ENCODE data around the gene ELMO3.
A peak's percentile ranks its signal among the peaks of the same experiment; 100 is the strongest.

Gene ELMO3

GRCh38 chr16:67183627-67184452 is 15.1 kb upstream of the ELMO3 start, which contains the start of gene MATCAP1:
MATCAP1 (minus strand) TSS chr16:67183963; CDS start chr16:67180610, 3,353 bp downstream.
- Histone ChIP-seq H3K9me3 (ENCODE audit: control insufficient read depth, low read length) (no peaks in the 10 kb centered on the region), H3K4me3 (ENCODE audit: insufficient read depth, low read depth, low read length) (peak within 1 kb of the TSS; percentile 83), H3K4me1 (ENCODE audit: control insufficient read depth, insufficient read depth, low read length) (peaks cover 15% of the 10 kb centered on the region), H3K36me3 (ENCODE audit: control insufficient read depth, insufficient read depth, low read length) (no peaks in the 10 kb centered on the region), H3K27me3 (ENCODE audit: control insufficient read depth, insufficient read depth, low read length, poor library complexity, severe bottlenecking) (peaks cover 35% of the 10 kb centered on the region), H3K27ac (ENCODE audit: insufficient read depth, low read depth, low read length, poor library complexity, severe bottlenecking) (peak within 1 kb of the TSS; percentile 96)
- WGBS, 2 experiments = 0 to 1% methylated on average over 77 of the region's 77 CpGs

GRCh38 chr16:67184453-67184994 is 14.4 kb upstream of the ELMO3 start:
- Histone ChIP-seq H3K9me3 (ENCODE audit: control insufficient read depth, low read length) (no peaks in the 10 kb centered on the region), H3K36me3 (ENCODE audit: control insufficient read depth, insufficient read depth, low read length) (no peaks in the 10 kb centered on the region), H3K4me1 (ENCODE audit: control insufficient read depth, insufficient read depth, low read length) (peaks cover 15% of the 10 kb centered on the region), H3K27ac (ENCODE audit: insufficient read depth, low read depth, low read length, poor library complexity, severe bottlenecking) (no peak overlapping the region), H3K4me3 (ENCODE audit: insufficient read depth, low read depth, low read length) (peak overlapping the region; percentile 83), H3K27me3 (ENCODE audit: control insufficient read depth, insufficient read depth, low read length, poor library complexity, severe bottlenecking) (peaks cover 29% of the 10 kb centered on the region)
- 12 to 14% methylated on average over 59 of the region's 59 CpGs for WGBS, 2 experiments

- Histone ChIP-seq H3K4me3 (ENCODE audit: insufficient read depth, low read depth, low read length) (peak overlapping the region; percentile 83), H3K9me3 (ENCODE audit: control insufficient read depth, low read length) (no peaks in the 10 kb centered on the region), H3K4me1 (ENCODE audit: control insufficient read depth, insufficient read depth, low read length) (peaks cover 15% of the 10 kb centered on the region), H3K27me3 (ENCODE audit: control insufficient read depth, insufficient read depth, low read length, poor library complexity, severe bottlenecking) (peaks cover 28% of the 10 kb centered on the region), H3K27ac (ENCODE audit: insufficient read depth, low read depth, low read length, poor library complexity, severe bottlenecking) (no peak overlapping the region), H3K36me3 (ENCODE audit: control insufficient read depth, insufficient read depth, low read length) (no peaks in the 10 kb centered on the region)
- WGBS, 2 experiments = 21 to 24% methylated on average over 43 of the region's 43 CpGs
Measured at GRCh38 chr16:67184995-67185650, 13.8 kb upstream of the ELMO3 start.

GRCh38 chr16:67185651-67186134 is 13.2 kb upstream of the ELMO3 start:
- 16 to 18% methylated on average over 12 of the region's 12 CpGs for WGBS, 2 experiments
- peaks cover 28% of the 10 kb centered on the region for H3K27me3 ChIP-seq (ENCODE audit: control insufficient read depth, insufficient read depth, low read length, poor library complexity, severe bottlenecking)
- no peak overlapping the region for H3K27ac ChIP-seq (ENCODE audit: insufficient read depth, low read depth, low read length, poor library complexity, severe bottlenecking)

GRCh38 chr16:67186550-67186950 is 12.4 kb upstream of the ELMO3 start:
- Histone ChIP-seq H3K4me3 (ENCODE audit: insufficient read depth, low read depth, low read length) (no peak overlapping the region), H3K9me3 (ENCODE audit: control insufficient read depth, low read length) (no peaks in the 10 kb centered on the region), H3K36me3 (ENCODE audit: control insufficient read depth, insufficient read depth, low read length) (no peaks in the 10 kb centered on the region), H3K27me3 (ENCODE audit: control insufficient read depth, insufficient read depth, low read length, poor library complexity, severe bottlenecking) (peaks cover 28% of the 10 kb centered on the region), H3K4me1 (ENCODE audit: control insufficient read depth, insufficient read depth, low read length) (peaks cover 15% of the 10 kb centered on the region), H3K27ac (ENCODE audit: insufficient read depth, low read depth, low read length, poor library complexity, severe bottlenecking) (no peak overlapping the region)
- 57 to 61% methylated on average over 5 of the region's 5 CpGs for WGBS, 2 experiments

More at GRCh38 chr16:67185651-67186134, 13.2 kb upstream of the ELMO3 start:
- Histone ChIP-seq H3K4me3 (ENCODE audit: insufficient read depth, low read depth, low read length) (no peak overlapping the region), H3K4me1 (ENCODE audit: control insufficient read depth, insufficient read depth, low read length) (peaks cover 15% of the 10 kb centered on the region), H3K9me3 (ENCODE audit: control insufficient read depth, low read length) (no peaks in the 10 kb centered on the region), H3K36me3 (ENCODE audit: control insufficient read depth, insufficient read depth, low read length) (no peaks in the 10 kb centered on the region)

- WGBS, 2 experiments = 91% methylated on average over 26 of the region's 26 CpGs
- peaks cover 15% of the 10 kb centered on the region for H3K4me1 ChIP-seq (ENCODE audit: control insufficient read depth, insufficient read depth, low read length)
- peaks cover 28% of the 10 kb centered on the region for H3K27me3 ChIP-seq (ENCODE audit: control insufficient read depth, insufficient read depth, low read length, poor library complexity, severe bottlenecking)
Measured at GRCh38 chr16:67187175-67187890, 11.6 kb upstream of the ELMO3 start.

GRCh38 chr16:67188323-67188722 is 10.6 kb upstream of the ELMO3 start:
- Histone ChIP-seq H3K4me1 (ENCODE audit: control insufficient read depth, insufficient read depth, low read length) (peaks cover 21% of the 10 kb centered on the region), H3K36me3 (ENCODE audit: control insufficient read depth, insufficient read depth, low read length) (no peaks in the 10 kb centered on the region), H3K4me3 (ENCODE audit: insufficient read depth, low read depth, low read length) (no peak overlapping the region), H3K27me3 (ENCODE audit: control insufficient read depth, insufficient read depth, low read length, poor library complexity, severe bottlenecking) (peaks cover 28% of the 10 kb centered on the region), H3K9me3 (ENCODE audit: control insufficient read depth, low read length) (no peaks in the 10 kb centered on the region), H3K27ac (ENCODE audit: insufficient read depth, low read depth, low read length, poor library complexity, severe bottlenecking) (no peak overlapping the region)
- WGBS, 2 experiments = 81 to 86% methylated on average over 4 of the region's 4 CpGs

More at GRCh38 chr16:67187175-67187890, 11.6 kb upstream of the ELMO3 start:
- H3K9me3 ChIP-seq (ENCODE audit: control insufficient read depth, low read length) = no peaks in the 10 kb centered on the region
- H3K36me3 ChIP-seq (ENCODE audit: control insufficient read depth, insufficient read depth, low read length) = no peaks in the 10 kb centered on the region
- H3K27ac ChIP-seq (ENCODE audit: insufficient read depth, low read depth, low read length, poor library complexity, severe bottlenecking) = no peak overlapping the region
- H3K4me3 ChIP-seq (ENCODE audit: insufficient read depth, low read depth, low read length) = no peak overlapping the region

- H3K4me1 ChIP-seq (ENCODE audit: control insufficient read depth, insufficient read depth, low read length) = peaks cover 23% of the 10 kb centered on the region
- peaks cover 28% of the 10 kb centered on the region for H3K27me3 ChIP-seq (ENCODE audit: control insufficient read depth, insufficient read depth, low read length, poor library complexity, severe bottlenecking)
- H3K9me3 ChIP-seq (ENCODE audit: control insufficient read depth, low read length) = no peaks in the 10 kb centered on the region
- WGBS, 2 experiments = 93 to 95% methylated on average over 15 of the region's 15 CpGs
- no peak overlapping the region for H3K27ac ChIP-seq (ENCODE audit: insufficient read depth, low read depth, low read length, poor library complexity, severe bottlenecking)
- no peaks in the 10 kb centered on the region for H3K36me3 ChIP-seq (ENCODE audit: control insufficient read depth, insufficient read depth, low read length)
- no peak overlapping the region for H3K4me3 ChIP-seq (ENCODE audit: insufficient read depth, low read depth, low read length)
Measured at GRCh38 chr16:67188798-67189197, 10.1 kb upstream of the ELMO3 start.

GRCh38 chr16:67190041-67190440 is 8.9 kb upstream of the ELMO3 start, which contains the start of gene EXOC3L1:
EXOC3L1 (minus strand) TSS chr16:67190136; CDS start chr16:67189676, 460 bp downstream.
- H3K27me3 ChIP-seq (ENCODE audit: control insufficient read depth, insufficient read depth, low read length, poor library complexity, severe bottlenecking) = peaks cover 16% of the 10 kb centered on the region
- no peak within 1 kb of the TSS for H3K4me3 ChIP-seq (ENCODE audit: insufficient read depth, low read depth, low read length)
- H3K9me3 ChIP-seq (ENCODE audit: control insufficient read depth, low read length) = no peaks in the 10 kb centered on the region
- peaks cover 11% of the 10 kb centered on the region for H3K36me3 ChIP-seq (ENCODE audit: control insufficient read depth, insufficient read depth, low read length)
- no peak within 1 kb of the TSS for H3K27ac ChIP-seq (ENCODE audit: insufficient read depth, low read depth, low read length, poor library complexity, severe bottlenecking)
- WGBS, 2 experiments = 63 to 71% methylated on average over 6 of the region's 6 CpGs
- peaks cover 19% of the 10 kb centered on the region for H3K4me1 ChIP-seq (ENCODE audit: control insufficient read depth, insufficient read depth, low read length)
